ENCODE results near the gene MYO3A. TPM values are rescaled to one million over a fixed set of nuclear protein-coding genes. Genes with fewer than 3 reads are reported as not detected.

The MYO3A gene
- total and polyA plus RNA-seq, 2 experiments from 2014 or later, result 3.0 to 10.7 TPM

- no peak for DNase-seq (ENCODE audit: low spot score)
- Histone ChIP-seq H3K9me2 (ENCODE audit: insufficient read depth) (no peaks in the 10 kb centered on the region), H3K4me1 (ENCODE audit: insufficient read depth) (no peaks in the 10 kb centered on the region), H3K27ac (ENCODE audit: low read depth) (no peak overlapping the region), H3K79me2 (replicated peaks; ENCODE audit: insufficient read depth) (no peaks in the 10 kb centered on the region), H3K27me3 (ENCODE audit: insufficient read depth) (no peaks in the 10 kb centered on the region), H3F3A (replicated peaks; ENCODE audit: low read depth) (no peaks in the 10 kb centered on the region), H3K4me3 (no peak overlapping the region), H3K4me2 (no peak overlapping the region), H2AFZ (no peak overlapping the region), H3K36me3 (ENCODE audit: insufficient read depth) (no peaks in the 10 kb centered on the region; the same call in 1 of the 2 replicates), H4K20me1 (replicated peaks; ENCODE audit: insufficient read depth) (no peaks in the 10 kb centered on the region)
- no peak for ATAC-seq
- H3K27ac Mint-ChIP-seq, result no peak overlapping the region
- peaks cover 8% of the 10 kb centered on the region; the same call in 2 of the 3 replicates for H3K4me1 Mint-ChIP-seq
- no peak for TF ChIP-seq REST (IDR thresholded peaks at IDR 0.05; ENCODE audit: unreplicated experiment)
- TF ChIP-seq ETS1 (IDR thresholded peaks at IDR 0.05), result no peak
- TF ChIP-seq CREB1 (CRISPR knock-in tag; IDR thresholded peaks at IDR 0.05; ENCODE audit: low read depth), result no peak
- TF ChIP-seq STAT1 (IDR thresholded peaks at IDR 0.05; ENCODE audit: unreplicated experiment), result no peak
- no peak for TF ChIP-seq CTCF (conservative IDR thresholded peaks at IDR 0.05; ENCODE audit: low read depth in 2 of 2)
- no peak for TF ChIP-seq ZNF114 (CRISPR knock-in tag; IDR thresholded peaks at IDR 0.05)
- no peak for TF ChIP-seq ZNF331 (CRISPR knock-in tag; IDR thresholded peaks at IDR 0.05; ENCODE audit: low read depth)
- TF ChIP-seq EZH2 (IDR thresholded peaks at IDR 0.05; ENCODE audit: low read depth, unreplicated experiment), result no peak
- TF ChIP-seq EZH2phosphoT487 (IDR thresholded peaks at IDR 0.05; ENCODE audit: unreplicated experiment), result no peak
- no peak for TF ChIP-seq ZNF462 (CRISPR knock-in tag; IDR thresholded peaks at IDR 0.05)
- 0 out of 3 replicates have a peak, but pooled peaks cover 6% of the 10 kb centered on the region for H3K9me3 Mint-ChIP-seq
- peaks cover 8% of the 10 kb centered on the region for H3K36me3 Mint-ChIP-seq (ENCODE audit: low read depth)
- H3K4me3 Mint-ChIP-seq, result no peak overlapping the region
- H3K27me3 Mint-ChIP-seq (ENCODE audit: insufficient read depth, low read depth, poor library complexity), result peaks cover 2% of the 10 kb centered on the region
These were observed 65.4 kb downstream of the MYO3A start for GRCh38 chr10:25999295-25999981.
